Neural cell (in vitro differentiated cells): ENCODE data around the gene TSPO. TPM values are rescaled to one million over a fixed set of nuclear protein-coding genes. Genes with fewer than 3 reads are reported as not detected.

Experiments
- H2AFZ ChIP-seq: fragments of 200-600, 300-800 bp; sonication (generic), shearing (Covaris generic); 2 replicates; pipeline ENCODE4 v1.6.0; 2014; ENCODE audit warnings: low read depth, mild to moderate bottlenecking, antibody characterized with exemption, low read length, moderate library complexity
- H3F3A ChIP-seq: fragments of 200-600 bp; shearing (Covaris generic); 2 replicates; pipeline ENCODE4 v1.6.1; 2016; ENCODE audit warnings: mild to moderate bottlenecking, moderate library complexity, mixed read lengths, antibody characterized with exemption, low read length; ENCODE audit not compliant: insufficient read depth, poor library complexity, severe bottlenecking
- H3K27ac ChIP-seq: fragments of 200-600, 300-800 bp; sonication (generic), shearing (Covaris generic); 2 replicates; pipeline ENCODE4 v1.5.1; 2014; ENCODE audit warnings: mild to moderate bottlenecking, low read length, moderate library complexity
- H3K27me3 ChIP-seq: fragments of 300-800, 200-600 bp; sonication (generic), shearing (Covaris generic); 2 replicates; pipeline ENCODE4 v1.6.0; 2014; ENCODE audit warnings: mild to moderate bottlenecking, low read depth, low read length, moderate library complexity; ENCODE audit not compliant: insufficient read depth
- H3K36me3 ChIP-seq: fragments of 300-800, 200-600 bp; sonication (generic), shearing (Covaris generic); 2 replicates; pipeline ENCODE4 v1.5.1; 2014; ENCODE audit warnings: mild to moderate bottlenecking, antibody characterized with exemption, low read length, moderate library complexity; ENCODE audit not compliant: insufficient read depth
- H3K4me2 ChIP-seq: fragments of 300-800, 200-600 bp; sonication (generic), shearing (Covaris generic); 2 replicates; pipeline ENCODE4 v1.6.0; 2014; ENCODE audit warnings: mild to moderate bottlenecking, low read length
- H3K4me3 ChIP-seq: fragments of 300-800, 200-600 bp; sonication (generic), shearing (Covaris generic); 2 replicates; pipeline ENCODE4 v1.5.1; 2014; ENCODE audit warnings: mild to moderate bottlenecking, low read length, moderate library complexity
- H3K79me2 ChIP-seq: fragments of 200-600 bp; shearing (Covaris generic); replicated peaks from 2 replicates; pipeline ENCODE4 v1.6.0; 2014; ENCODE audit warnings: mild to moderate bottlenecking, low read length, moderate library complexity; ENCODE audit not compliant: insufficient read depth
- H3K9ac ChIP-seq: fragments of 300-800, 200-600 bp; sonication (generic), shearing (Covaris generic); 2 replicates; pipeline ENCODE4 v1.6.1; 2016; ENCODE audit warnings: mild to moderate bottlenecking, low read length, mixed read lengths
- H3K9me2 ChIP-seq: fragments of 200-600 bp; shearing (Covaris generic); 2 replicates; pipeline ENCODE4 v1.6.1; 2016; ENCODE audit warnings: mild to moderate bottlenecking, low read length, mixed read lengths; ENCODE audit not compliant: insufficient read depth
- H3K9me3 ChIP-seq: fragments of 200-600, 300-800 bp; sonication (generic), shearing (Covaris generic); 2 replicates; pipeline ENCODE4 v1.6.1; 2016; ENCODE audit warnings: mild to moderate bottlenecking, mixed run types, low read length, moderate library complexity, mixed read lengths
- H4K20me1 ChIP-seq: fragments of 200-600 bp; shearing (Covaris generic); 2 replicates; pipeline ENCODE4 v1.6.1; 2016; ENCODE audit warnings: mild to moderate bottlenecking, mixed run types; ENCODE audit not compliant: insufficient read depth
- CTCF ChIP-seq: fragments of 450-650 bp; IDR thresholded peaks from 2 replicates; pipeline ENCODE4 v1.5.1; 2014; ENCODE audit warnings: antibody characterized with exemption, mild to moderate bottlenecking, moderate library complexity; ENCODE audit not compliant: poor library complexity, severe bottlenecking
- EP300 ChIP-seq: fragments of 450-650 bp; conservative IDR thresholded peaks from 2 replicates; pipeline ENCODE4 v1.6.1; 2014; ENCODE audit warnings: antibody characterized with exemption, mild to moderate bottlenecking, moderate library complexity; ENCODE audit not compliant: poor library complexity, severe bottlenecking
- EZH2 ChIP-seq: fragments of 200-600, 300-800 bp; shearing (Covaris generic), sonication (generic); IDR thresholded peaks from 2 replicates; pipeline ENCODE4 v1.6.1; 2014; ENCODE audit warnings: antibody characterized with exemption, low read length, borderline replicate concordance, mild to moderate bottlenecking; ENCODE audit not compliant: insufficient read depth, poor library complexity, severe bottlenecking
- MXI1 ChIP-seq: fragments of 450-650 bp; conservative IDR thresholded peaks from 2 replicates; pipeline ENCODE4 v1.6.1; 2014; ENCODE audit warnings: antibody characterized with exemption, mild to moderate bottlenecking; ENCODE audit not compliant: poor library complexity, severe bottlenecking
- POLR2AphosphoS5 ChIP-seq: IDR thresholded peaks from 2 replicates; pipeline ENCODE4 v1.6.1; 2012
- RAD21 ChIP-seq: fragments of 450-650 bp; conservative IDR thresholded peaks from 2 replicates; pipeline ENCODE4 v1.6.1; 2014; ENCODE audit warnings: antibody characterized with exemption, mild to moderate bottlenecking, moderate library complexity
- REST ChIP-seq: IDR thresholded peaks from 2 replicates; pipeline ENCODE4 v1.6.1; 2012; ENCODE audit warnings: borderline replicate concordance
- SMC3 ChIP-seq: fragments of 450-650 bp; conservative IDR thresholded peaks from 2 replicates; pipeline ENCODE4 v1.6.1; 2014; ENCODE audit warnings: antibody characterized with exemption, mild to moderate bottlenecking, moderate library complexity; ENCODE audit not compliant: poor library complexity
- TAF1 ChIP-seq: IDR thresholded peaks from 2 replicates; pipeline ENCODE4 v1.6.1; 2012; ENCODE audit warnings: low read depth
- polyA plus RNA-seq: library from polyadenylated mRNA; depleted of rRNA; stranded (reverse); fragments of >200 nt; gene quantifications from 2 replicates; pipeline ENCODE4 v1.2.3, GENCODE V29; 2014

TSPO gene
- polyA plus RNA-seq, 1 donor from 2014 or later = not detected

GRCh38 chr22:43200031-43200430 is 48.7 kb downstream of the TSPO start:
- TF ChIP-seq REST (no peak), TAF1 (no peak), EP300 (no peak), POLR2AphosphoS5 (no peak), CTCF (no peak), MXI1 (no peak), RAD21 (no peak), EZH2 (no peak), SMC3 (no peak)
- Histone ChIP-seq H4K20me1 (no peaks in the 10 kb centered on the region), H3F3A (no peaks in the 10 kb centered on the region)

GRCh38 chr22:43200555-43200954 is 49.2 kb downstream of the TSPO start:
- Histone ChIP-seq H3K27ac (no peak overlapping the region), H3K27me3 (no peaks in the 10 kb centered on the region), H4K20me1 (no peaks in the 10 kb centered on the region), H3K9me3 (no peaks in the 10 kb centered on the region), H3K4me2 (no peak overlapping the region), H3F3A (no peaks in the 10 kb centered on the region), H2AFZ (no peak overlapping the region), H3K36me3 (no peaks in the 10 kb centered on the region), H3K9ac (no peak overlapping the region), H3K4me3 (no peak overlapping the region), H3K9me2 (no peaks in the 10 kb centered on the region), H3K79me2 (no peaks in the 10 kb centered on the region)
- TF ChIP-seq MXI1 = no peak
- no peak for TF ChIP-seq REST
- TF ChIP-seq CTCF = no peak
- TF ChIP-seq TAF1 = no peak
- no peak for TF ChIP-seq POLR2AphosphoS5
- TF ChIP-seq EP300 = no peak
- TF ChIP-seq RAD21 = no peak
- no peak for TF ChIP-seq EZH2

More at GRCh38 chr22:43200031-43200430, 48.7 kb downstream of the TSPO start:
- H2AFZ ChIP-seq = no peak overlapping the region
- H3K27me3 ChIP-seq = no peaks in the 10 kb centered on the region
- H3K4me2 ChIP-seq = no peak overlapping the region
- no peak overlapping the region for H3K4me3 ChIP-seq
- H3K27ac ChIP-seq = no peak overlapping the region
- H3K9ac ChIP-seq = no peak overlapping the region
- H3K9me2 ChIP-seq = no peaks in the 10 kb centered on the region
- no peaks in the 10 kb centered on the region for H3K36me3 ChIP-seq
- H3K9me3 ChIP-seq = no peaks in the 10 kb centered on the region
- no peaks in the 10 kb centered on the region for H3K79me2 ChIP-seq
